SKM-1 (cell line): ENCODE measurements around the gene FBXW9.
"Not testable (repeated sequence)": the region's sequence is repeated elsewhere in the genome, so short reads cannot be mapped to it uniquely, and the experiment has no call there.

Experiments
- DNase-seq: peaks from one replicate; lab custom pipeline; 2025; ENCODE audit not compliant: unreplicated experiment; lab: John Stamatoyannopoulos, UW

FBXW9 gene

GRCh38 chr19:12715929-12716328 lies 19.5 kb upstream of the FBXW9 start:
- no peak for DNase-seq

GRCh38 chr19:12715102-12715501 lies 18.7 kb upstream of the FBXW9 start:
- DNase-seq: no peak

- not testable (repeated sequence) for DNase-seq
Observed at GRCh38 chr19:12713304-12713703, 16.9 kb upstream of the FBXW9 start.

- not testable (repeated sequence) for DNase-seq
Observed at GRCh38 chr19:12712077-12712476, 15.6 kb upstream of the FBXW9 start.

GRCh38 chr19:12711187-12711586 lies 14.8 kb upstream of the FBXW9 start:
- no peak for DNase-seq

- DNase-seq: no peak
Observed at GRCh38 chr19:12708641-12709040, 12.2 kb upstream of the FBXW9 start.

GRCh38 chr19:12706332-12706718 lies 9.9 kb upstream of the FBXW9 start:
- no peak for DNase-seq

- no peak for DNase-seq
Observed at GRCh38 chr19:12705654-12706331, 9.4 kb upstream of the FBXW9 start.

- no peak for DNase-seq
Observed at GRCh38 chr19:12705169-12705568, 8.7 kb upstream of the FBXW9 start.

GRCh38 chr19:12703046-12703445 lies 6.6 kb upstream of the FBXW9 start:
- no peak for DNase-seq

- DNase-seq: no peak
Observed at GRCh38 chr19:12701596-12702282, 5.3 kb upstream of the FBXW9 start.

- DNase-seq: no peak
Observed at GRCh38 chr19:12698138-12698537, 1.7 kb upstream of the FBXW9 start.

- not testable (repeated sequence) for DNase-seq
Observed at GRCh38 chr19:12697425-12697824, 994 bp upstream of the FBXW9 start.

GRCh38 chr19:12695997-12696365 lies 450 bp downstream of the FBXW9 start:
- no peak for DNase-seq

GRCh38 chr19:12695514-12695913 lies 917 bp downstream of the FBXW9 start:
- no peak for DNase-seq

- DNase-seq: no peak
Observed at GRCh38 chr19:12695096-12695495, 1.3 kb downstream of the FBXW9 start.

GRCh38 chr19:12694641-12695040 lies 1.8 kb downstream of the FBXW9 start:
- DNase-seq: no peak

GRCh38 chr19:12692960-12693359 lies 3.5 kb downstream of the FBXW9 start:
- no peak for DNase-seq

GRCh38 chr19:12689581-12690216 lies 6.7 kb downstream of the FBXW9 start:
- DNase-seq: no peak

GRCh38 chr19:12689012-12689411 lies 7.4 kb downstream of the FBXW9 start:
- no peak for DNase-seq

- DNase-seq: no peak
Observed at GRCh38 chr19:12687496-12688196, 8.8 kb downstream of the FBXW9 start, which contains the start of gene GNG14. Gene GNG14, plus strand, starts transcription at chr19:12687998. Its CDS starts 51 bp downstream, at chr19:12688049.

- DNase-seq: no peak
Observed at GRCh38 chr19:12685831-12686230, 10.6 kb downstream of the FBXW9 start.
